HEK293 (cell line): ENCODE results near the gene XCL2.

ENCODE experiments used
- KLF1 ChIP-seq: fragments of 450-650 bp; formaldehyde crosslinking; IDR thresholded peaks from 2 replicates; pipeline ENCODE4 v1.5.1; 2016; ENCODE audit warnings: missing biosample characterization, missing genetic modification characterization
- KLF16 ChIP-seq: fragments of 450-650 bp; formaldehyde crosslinking; IDR thresholded peaks from 2 replicates; pipeline ENCODE4 v1.5.1; 2017; ENCODE audit warnings: missing biosample characterization, missing genetic modification characterization
- ZNF184 ChIP-seq: fragments of 450-650 bp; IDR thresholded peaks from 2 replicates; pipeline ENCODE4 v1.5.1; 2018; ENCODE audit warnings: missing biosample characterization, mild to moderate bottlenecking, missing genetic modification characterization
- ZNF521 ChIP-seq: fragments of 450-650 bp; formaldehyde crosslinking; IDR thresholded peaks from 2 replicates; pipeline ENCODE4 v1.5.1; 2017; ENCODE audit warnings: missing biosample characterization, mild to moderate bottlenecking, missing genetic modification characterization
- ZNF558 ChIP-seq: fragments of 450-650 bp; formaldehyde crosslinking; IDR thresholded peaks from 2 replicates; pipeline ENCODE4 v1.5.1; 2016; ENCODE audit warnings: missing biosample characterization, missing genetic modification characterization
- ZNF624 ChIP-seq: fragments of 450-650 bp; formaldehyde crosslinking; IDR thresholded peaks from 2 replicates; pipeline ENCODE4 v1.5.1; 2017; ENCODE audit warnings: missing biosample characterization, missing genetic modification characterization
- ZNF629 ChIP-seq: fragments of 450-650 bp; formaldehyde crosslinking; IDR thresholded peaks from 2 replicates; pipeline ENCODE4 v1.5.1; 2017; ENCODE audit warnings: missing biosample characterization, missing genetic modification characterization
- ZNF670 ChIP-seq: fragments of 450-650 bp; formaldehyde crosslinking; IDR thresholded peaks from 2 replicates; pipeline ENCODE4 v1.5.1; 2016; ENCODE audit warnings: missing biosample characterization, missing genetic modification characterization, low read depth
- ZNF707 ChIP-seq: fragments of 450-650 bp; formaldehyde crosslinking; IDR thresholded peaks from 2 replicates; pipeline ENCODE4 v1.5.1; 2016; ENCODE audit warnings: missing biosample characterization, missing genetic modification characterization
- TF ChIP-seq, protein P1 (sequence below): fragments of 450-650 bp; formaldehyde crosslinking; IDR thresholded peaks from 2 replicates; pipeline ENCODE4 v1.5.1; 2016; ENCODE audit warnings: missing biosample characterization, missing genetic modification characterization

DNA sequence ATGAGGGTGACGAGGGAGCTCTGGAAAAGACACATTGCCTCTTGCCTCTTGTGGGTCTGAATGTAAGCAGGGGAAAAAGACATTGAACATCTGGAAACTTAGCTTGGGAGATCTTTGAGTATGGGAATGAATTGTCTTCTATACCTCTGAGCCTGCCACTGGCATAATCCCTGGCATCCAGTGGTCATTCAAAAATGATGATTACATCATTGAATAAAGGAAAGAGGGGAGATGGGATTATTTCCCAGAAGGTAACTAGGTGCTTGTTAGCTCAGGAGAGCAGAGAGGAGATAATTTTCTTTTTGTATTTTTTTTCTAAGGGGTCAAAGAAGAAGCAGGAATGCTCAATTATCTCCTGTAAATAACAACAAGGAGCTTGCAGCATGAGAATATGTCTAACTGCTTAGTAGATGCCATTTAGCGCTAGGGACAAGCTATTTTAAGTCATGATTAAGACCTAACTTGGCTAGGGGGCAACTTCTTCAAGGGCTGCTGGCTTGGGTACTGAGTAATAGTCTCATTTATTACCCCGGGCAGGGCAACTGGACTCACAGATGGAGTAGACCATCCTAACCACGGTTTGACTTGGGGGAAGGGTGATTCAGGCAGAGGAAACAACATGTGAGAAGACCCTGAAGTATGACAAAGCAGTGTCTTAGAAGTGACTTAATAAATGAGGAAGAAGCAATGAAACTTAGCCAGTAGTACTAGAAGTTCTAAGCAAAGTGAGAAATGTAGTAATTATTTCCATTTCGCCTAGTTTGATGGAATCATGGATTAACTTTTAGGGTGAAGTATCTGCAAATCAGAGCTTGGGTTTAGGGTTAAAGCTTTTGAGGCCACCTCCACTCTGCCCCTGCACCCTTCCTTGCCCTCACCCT is 11.0 kb upstream of the XCL2 start:
- TF ChIP-seq ZNF670 (tag by site-specific recombination): no peak
- TF ChIP-seq ZNF629: no peak
- no peak for TF ChIP-seq ZNF624 (tag by site-specific recombination)
- TF ChIP-seq ZNF184 (tag by site-specific recombination): no peak
- TF ChIP-seq, protein P1, sequence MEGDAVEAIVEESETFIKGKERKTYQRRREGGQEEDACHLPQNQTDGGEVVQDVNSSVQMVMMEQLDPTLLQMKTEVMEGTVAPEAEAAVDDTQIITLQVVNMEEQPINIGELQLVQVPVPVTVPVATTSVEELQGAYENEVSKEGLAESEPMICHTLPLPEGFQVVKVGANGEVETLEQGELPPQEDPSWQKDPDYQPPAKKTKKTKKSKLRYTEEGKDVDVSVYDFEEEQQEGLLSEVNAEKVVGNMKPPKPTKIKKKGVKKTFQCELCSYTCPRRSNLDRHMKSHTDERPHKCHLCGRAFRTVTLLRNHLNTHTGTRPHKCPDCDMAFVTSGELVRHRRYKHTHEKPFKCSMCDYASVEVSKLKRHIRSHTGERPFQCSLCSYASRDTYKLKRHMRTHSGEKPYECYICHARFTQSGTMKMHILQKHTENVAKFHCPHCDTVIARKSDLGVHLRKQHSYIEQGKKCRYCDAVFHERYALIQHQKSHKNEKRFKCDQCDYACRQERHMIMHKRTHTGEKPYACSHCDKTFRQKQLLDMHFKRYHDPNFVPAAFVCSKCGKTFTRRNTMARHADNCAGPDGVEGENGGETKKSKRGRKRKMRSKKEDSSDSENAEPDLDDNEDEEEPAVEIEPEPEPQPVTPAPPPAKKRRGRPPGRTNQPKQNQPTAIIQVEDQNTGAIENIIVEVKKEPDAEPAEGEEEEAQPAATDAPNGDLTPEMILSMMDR (tag by site-specific recombination): no peak
- TF ChIP-seq ZNF521 (tag by site-specific recombination): no peak
- no peak for TF ChIP-seq ZNF558 (tag by site-specific recombination)
- TF ChIP-seq KLF16: no peak
- TF ChIP-seq ZNF707 (tag by site-specific recombination): no peak
- TF ChIP-seq KLF1: no peak
